Measurements from ENCODE around the gene KCNK3.

KCNK3 gene

GRCh38 chr2:26666671-26667070, 25.9 kb upstream of the KCNK3 start:
- DNase-seq, result no peak

GRCh38 chr2:26668041-26668440, 24.5 kb upstream of the KCNK3 start:
- no peak for DNase-seq

- DNase-seq, result no peak
Observed at GRCh38 chr2:26668856-26669750, 23.4 kb upstream of the KCNK3 start.

GRCh38 chr2:26670171-26670570, 22.4 kb upstream of the KCNK3 start:
- DNase-seq, result no peak

GRCh38 chr2:26670931-26671460, 21.5 kb upstream of the KCNK3 start:
- DNase-seq, result no peak

- no peak for DNase-seq
Observed at GRCh38 chr2:26671691-26672090, 20.8 kb upstream of the KCNK3 start.

GRCh38 chr2:26672112-26672817, 20.3 kb upstream of the KCNK3 start:
- DNase-seq, result no peak

- DNase-seq, result no peak
Observed at GRCh38 chr2:26672818-26673393, 19.6 kb upstream of the KCNK3 start.

- no peak for DNase-seq
Observed at GRCh38 chr2:26674002-26674751, 18.3 kb upstream of the KCNK3 start.

GRCh38 chr2:26674771-26675170, 17.8 kb upstream of the KCNK3 start:
- no peak for DNase-seq

- no peak for DNase-seq
Observed at GRCh38 chr2:26675651-26676255, 16.8 kb upstream of the KCNK3 start.

GRCh38 chr2:26678035-26678434, 14.5 kb upstream of the KCNK3 start:
- no peak for DNase-seq

- no peak for DNase-seq
Observed at GRCh38 chr2:26679867-26680266, 12.7 kb upstream of the KCNK3 start.

GRCh38 chr2:26681656-26682055, 10.9 kb upstream of the KCNK3 start:
- DNase-seq, result no peak

GRCh38 chr2:26682155-26682554, 10.4 kb upstream of the KCNK3 start:
- DNase-seq, result no peak

- no peak for DNase-seq
Observed at GRCh38 chr2:26683583-26683982, 8.9 kb upstream of the KCNK3 start.

GRCh38 chr2:26685341-26685740, 7.2 kb upstream of the KCNK3 start:
- no peak for DNase-seq

- no peak for DNase-seq
Observed at GRCh38 chr2:26685989-26686839, 6.3 kb upstream of the KCNK3 start.

- no peak for DNase-seq
Observed at GRCh38 chr2:26687328-26687727, 5.2 kb upstream of the KCNK3 start.

- no peak for DNase-seq
Observed at GRCh38 chr2:26687801-26688200, 4.7 kb upstream of the KCNK3 start.

GRCh38 chr2:26691161-26691560, 1.4 kb upstream of the KCNK3 start:
- no peak for DNase-seq

Data from activated CD8-positive, alpha-beta memory T cell treated with anti-CD3 and anti-CD28 coated beads for 24 hours (primary cell).